HG02610 (cell line): ENCODE measurements around the gene ZC3HAV1.
"Not testable (repeated sequence)": the region's sequence is repeated elsewhere in the genome, so short reads cannot be mapped to it uniquely, and the experiment has no call there.

Source experiments
- ATAC-seq: cut with Tn5 transposase; IDR thresholded peaks from one replicate; pipeline ENCODE4 v1.9.1; 2021; ENCODE audit warnings: mild to moderate bottlenecking, moderate library complexity; ENCODE audit not compliant: unreplicated experiment

Gene ZC3HAV1

GRCh38 chr7:139112741-139113250 lies 3.3 kb upstream of the ZC3HAV1 start:
- ATAC-seq, result no peak

GRCh38 chr7:139112316-139112715 lies 2.8 kb upstream of the ZC3HAV1 start:
- ATAC-seq, result no peak

GRCh38 chr7:139111811-139112301 lies 2.3 kb upstream of the ZC3HAV1 start:
- ATAC-seq, result no peak

GRCh38 chr7:139111147-139111546 lies 1.6 kb upstream of the ZC3HAV1 start:
- ATAC-seq, result no peak

- ATAC-seq, result no peak
These were observed 477 bp upstream of the ZC3HAV1 start for GRCh38 chr7:139109983-139110411.

GRCh38 chr7:139108266-139109187 lies 993 bp downstream of the ZC3HAV1 start:
- ATAC-seq, result peak; percentile 7

- no peak for ATAC-seq
These were observed 2.6 kb downstream of the ZC3HAV1 start for GRCh38 chr7:139106959-139107358.

GRCh38 chr7:139106227-139106626 lies 3.3 kb downstream of the ZC3HAV1 start:
- not testable (repeated sequence) for ATAC-seq

GRCh38 chr7:139105484-139105883 lies 4.0 kb downstream of the ZC3HAV1 start:
- no peak for ATAC-seq

- peak; percentile 33 for ATAC-seq
These were observed 5.4 kb downstream of the ZC3HAV1 start for GRCh38 chr7:139104091-139104450.

- no peak for ATAC-seq
These were observed 6.3 kb downstream of the ZC3HAV1 start for GRCh38 chr7:139103057-139103815.

- not testable (repeated sequence) for ATAC-seq
These were observed 7.8 kb downstream of the ZC3HAV1 start for GRCh38 chr7:139101637-139102158.

- no peak for ATAC-seq
These were observed 10.2 kb downstream of the ZC3HAV1 start for GRCh38 chr7:139099172-139099947.

- peak; percentile 97 for ATAC-seq
These were observed 14.3 kb downstream of the ZC3HAV1 start for GRCh38 chr7:139095194-139095659.

- peak; percentile 22 for ATAC-seq
These were observed 14.9 kb downstream of the ZC3HAV1 start for GRCh38 chr7:139094596-139094995.

GRCh38 chr7:139094030-139094429 lies 15.5 kb downstream of the ZC3HAV1 start:
- ATAC-seq, result no peak

- not testable (repeated sequence) for ATAC-seq
These were observed 16.0 kb downstream of the ZC3HAV1 start for GRCh38 chr7:139093512-139093911.

- no peak for ATAC-seq
These were observed 17.3 kb downstream of the ZC3HAV1 start for GRCh38 chr7:139092090-139092796.

GRCh38 chr7:139091677-139091996 lies 17.9 kb downstream of the ZC3HAV1 start:
- no peak for ATAC-seq

- no peak for ATAC-seq
These were observed 20.4 kb downstream of the ZC3HAV1 start for GRCh38 chr7:139089118-139089517.
